Measurements from ENCODE around the gene REPS1.

The REPS1 gene

GRCh38 chr6:138920906-138921305 lies 67.1 kb downstream of the REPS1 start:
- DNase-seq, result no peak

GRCh38 chr6:138914701-138915100 lies 73.4 kb downstream of the REPS1 start:
- DNase-seq, result no peak

- DNase-seq, result no peak
Measured at GRCh38 chr6:138912308-138912707, 75.7 kb downstream of the REPS1 start.

- no peak for DNase-seq
Measured at GRCh38 chr6:138909975-138910374, 78.1 kb downstream of the REPS1 start.

GRCh38 chr6:138909511-138909910 lies 78.5 kb downstream of the REPS1 start:
- no peak for DNase-seq

GRCh38 chr6:138907167-138907566 lies 80.9 kb downstream of the REPS1 start:
- no peak for DNase-seq

GRCh38 chr6:138897031-138897430 lies 91.0 kb downstream of the REPS1 start:
- no peak for DNase-seq

GRCh38 chr6:138896104-138896756 lies 91.8 kb downstream of the REPS1 start:
- DNase-seq, result no peak

GRCh38 chr6:138891255-138891986 lies 96.6 kb downstream of the REPS1 start:
- no peak for DNase-seq

- DNase-seq, result no peak
Measured at GRCh38 chr6:138885156-138885819, 102.8 kb downstream of the REPS1 start.

- no peak for DNase-seq
Measured at GRCh38 chr6:138882369-138883017, 105.6 kb downstream of the REPS1 start.

- DNase-seq, result no peak
Measured at GRCh38 chr6:138873191-138873590, 114.9 kb downstream of the REPS1 start.

GRCh38 chr6:138869398-138869797 lies 118.7 kb downstream of the REPS1 start:
- no peak for DNase-seq

- DNase-seq, result no peak
Measured at GRCh38 chr6:138868181-138868580, 119.9 kb downstream of the REPS1 start.

GRCh38 chr6:138865480-138866109 lies 122.5 kb downstream of the REPS1 start:
- no peak for DNase-seq

- no peak for DNase-seq
Measured at GRCh38 chr6:138864343-138864890, 123.6 kb downstream of the REPS1 start.

GRCh38 chr6:138863321-138863720 lies 124.7 kb downstream of the REPS1 start:
- no peak for DNase-seq

- no peak for DNase-seq
Measured at GRCh38 chr6:138862456-138862855, 125.6 kb downstream of the REPS1 start.

GRCh38 chr6:138857775-138858174 lies 130.3 kb downstream of the REPS1 start:
- DNase-seq, result no peak

- no peak for DNase-seq
Measured at GRCh38 chr6:138856654-138857053, 131.4 kb downstream of the REPS1 start.
